Retinal pigment epithelial cell (primary cell): ENCODE data around the gene SDK1.

Source experiments
- DNase-seq: peaks from one replicate; pipeline ENCODE4 v3.0.0-alpha.2; 2010; ENCODE audit warnings: low read depth
- H3K4me3 ChIP-seq: 2 replicates; pipeline ENCODE4 v1.5.1; 2011; ENCODE audit warnings: mild to moderate bottlenecking, low read length, control low read depth, moderate library complexity
- CTCF ChIP-seq: conservative IDR thresholded peaks from 2 replicates; pipeline ENCODE4 v1.5.1; 2011; ENCODE audit warnings: low read depth, low read length, control low read depth, inconsistent platforms

Gene SDK1

DNA sequence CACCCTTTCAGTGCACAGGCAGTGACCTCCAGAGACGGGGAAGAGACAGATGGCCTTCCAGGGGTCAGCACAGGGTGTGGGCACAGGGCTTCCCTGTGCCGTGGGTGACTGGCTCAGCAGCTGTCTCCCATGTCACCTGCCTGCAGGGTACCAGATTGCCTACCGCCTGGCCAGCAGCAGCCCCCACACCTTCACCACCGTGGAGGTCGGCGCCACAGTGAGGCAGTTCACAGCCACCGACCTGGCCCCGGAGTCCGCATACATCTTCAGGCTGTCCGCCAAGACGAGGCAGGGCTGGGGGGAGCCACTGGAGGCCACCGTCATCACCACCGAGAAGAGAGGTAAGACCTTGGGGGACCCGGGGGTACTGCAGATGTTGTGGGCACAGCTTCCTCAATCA lies 844.5 kb downstream of the SDK1 start:
- no peak for TF ChIP-seq CTCF

DNA sequence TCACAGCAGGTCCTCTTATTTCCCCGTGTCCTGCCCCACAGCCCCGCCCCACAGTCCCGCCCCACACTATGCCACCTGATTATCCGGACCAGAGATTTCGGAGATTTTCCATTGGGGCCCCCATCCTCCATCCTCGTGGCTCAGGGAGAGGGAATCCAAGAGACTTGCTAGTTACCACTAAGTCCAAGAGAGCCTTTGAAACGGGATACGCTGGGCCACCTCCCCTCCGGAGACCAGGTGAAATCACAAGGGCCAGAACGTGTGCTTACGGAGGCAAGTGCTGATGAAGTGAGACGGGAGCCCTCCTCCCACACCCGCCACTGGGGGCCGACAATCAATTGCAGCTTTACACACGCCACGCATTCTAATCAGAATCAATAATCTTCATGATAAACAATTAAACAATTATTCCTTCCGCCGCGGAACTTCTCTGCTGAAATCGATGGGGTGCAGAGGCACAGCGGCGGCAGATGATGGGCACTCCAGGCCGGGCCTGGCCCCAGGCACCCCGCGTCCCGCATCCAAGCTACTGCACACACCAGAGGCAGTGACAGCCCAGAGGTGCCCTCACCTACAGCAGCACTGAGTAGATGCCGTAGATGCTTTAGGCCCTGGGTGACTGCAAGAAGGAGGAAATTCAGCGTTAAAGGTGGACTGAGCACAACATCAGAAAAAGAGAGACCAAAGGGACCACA lies 847.0 kb downstream of the SDK1 start:
- TF ChIP-seq CTCF: no peak
- no peak for DNase-seq

More for the DNA sequence above, 844.5 kb downstream of the SDK1 start:
- H3K4me3 ChIP-seq: no peak overlapping the region
- no peak for DNase-seq

GRCh38 chr7:4149236-4149635 lies 848.2 kb downstream of the SDK1 start:
- no peak for TF ChIP-seq CTCF

More for the DNA sequence above, 847.0 kb downstream of the SDK1 start:
- H3K4me3 ChIP-seq: no peak overlapping the region

DNA sequence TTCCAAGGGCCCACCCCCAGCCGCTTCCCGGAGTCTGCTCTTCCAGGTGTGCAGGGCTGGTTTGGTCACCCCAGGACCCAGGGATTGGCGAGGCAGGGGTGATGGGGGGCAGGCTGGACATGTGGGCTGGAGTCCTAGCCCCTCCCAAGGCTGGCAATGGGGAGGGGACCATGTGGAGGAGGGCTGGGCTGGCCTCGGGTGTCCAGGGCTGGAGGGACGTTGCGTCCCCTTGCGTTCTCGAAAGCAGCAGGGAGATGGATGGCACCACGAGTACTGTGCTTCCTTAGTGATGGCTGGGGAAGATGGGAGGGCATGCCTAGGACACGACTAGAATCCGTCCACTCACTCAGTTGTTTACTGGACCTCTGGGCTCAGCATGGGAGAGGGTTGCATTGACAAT lies 848.6 kb downstream of the SDK1 start:
- DNase-seq: no peak
- no peak overlapping the region for H3K4me3 ChIP-seq
- no peak for TF ChIP-seq CTCF

More at GRCh38 chr7:4149236-4149635, 848.2 kb downstream of the SDK1 start:
- no peak for DNase-seq
- H3K4me3 ChIP-seq: no peak overlapping the region

DNA sequence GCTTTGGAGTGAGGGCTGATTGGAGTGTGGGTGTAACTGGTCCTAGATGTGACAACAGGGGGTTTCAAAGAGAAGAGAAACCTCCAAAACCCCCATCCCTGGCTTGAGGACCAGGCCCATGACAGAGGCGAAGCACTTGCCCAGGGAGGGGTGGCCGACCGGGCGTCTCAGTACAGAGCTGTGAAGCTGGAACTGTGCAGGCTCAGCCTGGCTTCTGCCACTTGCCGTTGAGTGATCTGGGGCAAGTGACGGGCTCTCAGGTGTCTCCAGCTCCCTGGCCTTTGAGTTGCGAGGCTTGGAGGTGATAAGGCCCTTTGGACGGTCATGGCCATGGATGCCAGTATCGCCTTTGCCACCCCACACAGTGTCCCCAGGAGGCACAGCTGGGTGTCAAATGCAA lies 849.7 kb downstream of the SDK1 start:
- H3K4me3 ChIP-seq: no peak overlapping the region
- DNase-seq: no peak
- TF ChIP-seq CTCF: no peak

DNA sequence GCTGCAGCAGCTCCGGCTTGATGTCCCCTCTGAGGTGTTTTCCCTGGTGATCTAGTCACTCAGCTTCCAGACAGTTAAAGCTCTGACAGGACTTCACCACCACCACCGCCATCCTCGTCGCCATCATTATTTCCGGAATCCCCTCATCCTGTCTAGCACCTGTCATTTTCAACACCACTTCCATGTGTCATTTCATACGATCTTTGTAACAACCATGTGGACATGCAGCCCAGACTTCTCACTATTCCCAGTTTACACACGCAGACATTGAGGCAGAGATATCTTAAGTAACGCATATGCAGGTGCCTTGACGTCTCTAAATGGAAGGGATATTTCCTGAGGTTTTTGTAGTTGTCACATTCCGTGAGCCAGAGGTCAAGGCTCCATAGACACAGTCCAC lies 850.5 kb downstream of the SDK1 start:
- TF ChIP-seq CTCF: no peak
- no peak overlapping the region for H3K4me3 ChIP-seq
- DNase-seq: no peak

- no peak for DNase-seq
- no peak for TF ChIP-seq CTCF
- no peak overlapping the region for H3K4me3 ChIP-seq
Observed at GRCh38 chr7:4151926-4152549, 851.0 kb downstream of the SDK1 start.
